IMR-90 (cell line): Measurements from ENCODE around the gene BLVRA. TPM values are rescaled to one million over a fixed set of nuclear protein-coding genes. Genes with fewer than 3 reads are reported as not detected.
A peak's percentile ranks its signal among the peaks of the same experiment; 100 is the strongest.

ENCODE experiments used
- ATAC-seq: fragments of 200-7000 bp; cut with Tn5 transposase; 2 replicates; pipeline ENCODE4 v1.9.1; 2020; ENCODE audit warnings: low read depth, mild to moderate bottlenecking, moderate library complexity
- BruUV-seq: library from RNA; stranded (reverse); fragments of 400-500 nt; replicated peaks from 2 replicates; lab custom pipeline; 2021; lab: Mats Ljungman, UMichigan
- CTCF ChIA-PET: fragments of 300-600 bp; formaldehyde crosslinking; extraction: SDS; loops from one replicate; lab custom pipeline; 2021; ENCODE audit warnings: antibody characterized with exemption; lab: Yijun Ruan, JAX
- POLR2A ChIA-PET: fragments of 300-600 bp; sonication (Branson Sonifier 250); formaldehyde crosslinking; loops from one replicate; lab custom pipeline; 2022; ENCODE audit warnings: antibody characterized with exemption; ENCODE audit not compliant: unreplicated experiment; lab: Charles Lee
- DNase-seq: peaks from one replicate; pipeline ENCODE4 v3.0.0; 2013
- H2AFZ ChIP-seq: replicated peaks from 2 replicates; pipeline ENCODE3; 2013; ENCODE audit warnings: low read length, mild to moderate bottlenecking; ENCODE audit not compliant: poor library complexity
- H2AK5ac ChIP-seq: 2 replicates; pipeline ENCODE4 v1.6.1; 2013; ENCODE audit warnings: low read depth, low read length, inconsistent platforms
- H2AK9ac ChIP-seq: replicated peaks from 2 replicates; pipeline ENCODE3; 2013; ENCODE audit warnings: mild to moderate bottlenecking, low read depth, low read length, moderate library complexity; ENCODE audit not compliant: poor library complexity
- H2BK120ac ChIP-seq: 2 replicates; pipeline ENCODE4 v1.6.1; 2013; ENCODE audit warnings: low read depth, low read length, inconsistent platforms
- H2BK15ac ChIP-seq: 3 replicates; pipeline ENCODE4 v1.6.1; 2013; ENCODE audit warnings: low read depth, low read length, inconsistent platforms
- H2BK20ac ChIP-seq: 2 replicates; pipeline ENCODE4 v1.6.1; 2013; ENCODE audit warnings: low read depth, mild to moderate bottlenecking, inconsistent platforms, low read length, moderate library complexity
- H2BK5ac ChIP-seq: 2 replicates; pipeline ENCODE4 v1.6.1; 2013; ENCODE audit warnings: mild to moderate bottlenecking, low read depth, low read length, inconsistent platforms; ENCODE audit not compliant: poor library complexity, severe bottlenecking
- H3K14ac ChIP-seq: replicated peaks from 2 replicates; pipeline ENCODE4 v1.6.1; 2013; ENCODE audit warnings: low read depth, low read length, inconsistent platforms
- H3K18ac ChIP-seq: 2 replicates; pipeline ENCODE4 v1.6.1; 2013; ENCODE audit warnings: low read depth, low read length, control low read depth
- H3K23ac ChIP-seq: 2 replicates; pipeline ENCODE4 v1.6.1; 2013; ENCODE audit warnings: low read depth, low read length, inconsistent platforms
- H3K27ac ChIP-seq: 2 replicates; pipeline ENCODE4 v1.5.1; 2013; ENCODE audit warnings: mild to moderate bottlenecking, control low read depth, low read length; ENCODE audit not compliant: insufficient read depth
- H3K27me3 ChIP-seq: 2 replicates; pipeline ENCODE4 v1.6.1; 2013; ENCODE audit warnings: low read length; ENCODE audit not compliant: control insufficient read depth, insufficient read depth
- H3K36me3 ChIP-seq: 2 replicates; pipeline ENCODE4 v1.6.1; 2013; ENCODE audit warnings: low read length, mixed read lengths; ENCODE audit not compliant: control insufficient read depth, insufficient read depth
- H3K4ac ChIP-seq: 2 replicates; pipeline ENCODE4 v1.6.1; 2013; ENCODE audit warnings: low read depth, low read length, inconsistent platforms
- H3K4me1 ChIP-seq: 2 replicates; pipeline ENCODE4 v1.6.1; 2013; ENCODE audit warnings: low read length, mixed read lengths; ENCODE audit not compliant: control insufficient read depth, insufficient read depth
- H3K4me2 ChIP-seq: 2 replicates; pipeline ENCODE4 v1.6.1; 2013; ENCODE audit warnings: low read depth, mild to moderate bottlenecking, control low read depth, low read length, moderate library complexity
- H3K4me3 ChIP-seq: 2 replicates; pipeline ENCODE4 v1.5.1; 2013; ENCODE audit warnings: low read depth, mild to moderate bottlenecking, control low read depth, low read length, moderate library complexity; ENCODE audit not compliant: insufficient read depth
- H3K56ac ChIP-seq: 2 replicates; pipeline ENCODE4 v1.6.1; 2013; ENCODE audit warnings: low read length, inconsistent platforms; ENCODE audit not compliant: insufficient read depth; ENCODE audit errors: extremely low read depth
- H3K79me1 ChIP-seq, 2 experiments: 2 replicates each; pipeline ENCODE4 v1.6.1; 2013; ENCODE audit warnings: low read length in 2 of 2, inconsistent platforms in 1 of 2, low read depth in 1 of 2
- H3K9ac ChIP-seq: 2 replicates; pipeline ENCODE4 v1.6.1; 2013; ENCODE audit warnings: low read depth, low read length, control low read depth
- H3K9me1 ChIP-seq: 2 replicates; pipeline ENCODE4 v1.6.1; 2013; ENCODE audit warnings: low read length, inconsistent platforms; ENCODE audit not compliant: insufficient read depth
- H3K9me3 ChIP-seq: 2 replicates; pipeline ENCODE4 v1.6.1; 2013; ENCODE audit warnings: low read length; ENCODE audit not compliant: control insufficient read depth, insufficient read depth
- H4K20me1 ChIP-seq: 2 replicates; pipeline ENCODE4 v1.6.1; 2013; ENCODE audit warnings: low read length, inconsistent platforms; ENCODE audit not compliant: insufficient read depth
- H4K5ac ChIP-seq: 2 replicates; pipeline ENCODE4 v1.6.1; 2013; ENCODE audit warnings: mild to moderate bottlenecking, low read depth, low read length, control low read depth
- H4K8ac ChIP-seq, 2 experiments: 2 replicates each; pipeline ENCODE4 v1.6.1; 2013; ENCODE audit warnings: low read depth in 2 of 2, low read length in 2 of 2, control low read depth in 1 of 2, inconsistent platforms in 1 of 2
- H4K91ac ChIP-seq: 2 replicates; pipeline ENCODE4 v1.6.1; 2013; ENCODE audit warnings: low read depth, low read length, inconsistent platforms; ENCODE audit not compliant: insufficient read depth
- BHLHE40 ChIP-seq: fragments of 150-350 bp; IDR thresholded peaks from 2 replicates; pipeline ENCODE4 v1.6.1; 2016; ENCODE audit warnings: mild to moderate bottlenecking, low read depth, low read length
- CHD1 ChIP-seq: IDR thresholded peaks from 2 replicates; pipeline ENCODE4 v1.6.1; 2012; ENCODE audit warnings: low read depth, low read length, improper control_type of control experiment
- MAZ ChIP-seq: IDR thresholded peaks from 2 replicates; pipeline ENCODE4 v1.6.1; 2012; ENCODE audit warnings: low read depth, mild to moderate bottlenecking, low read length, improper control_type of control experiment, moderate library complexity, borderline replicate concordance
- NFE2L2 ChIP-seq: fragments of 150-350 bp; IDR thresholded peaks from 2 replicates; pipeline ENCODE4 v1.6.1; 2016; ENCODE audit warnings: low read depth, mild to moderate bottlenecking, low read length
- POLR2A ChIP-seq: IDR thresholded peaks from 2 replicates; pipeline ENCODE4 v1.6.1; 2012; ENCODE audit warnings: mild to moderate bottlenecking, low read depth, low read length
- RAD21 ChIP-seq: IDR thresholded peaks from 2 replicates; pipeline ENCODE4 v1.6.1; 2012; ENCODE audit warnings: low read length, improper control_type of control experiment
- RCOR1 ChIP-seq: IDR thresholded peaks from 2 replicates; pipeline ENCODE4 v1.6.1; 2012; ENCODE audit warnings: mild to moderate bottlenecking, low read length, improper control_type of control experiment; ENCODE audit not compliant: insufficient replicate concordance
- RFX5 ChIP-seq: IDR thresholded peaks from 2 replicates; pipeline ENCODE4 v1.8.0; 2012; ENCODE audit warnings: low read depth, mild to moderate bottlenecking, low read length, moderate library complexity
- SMC3 ChIP-seq: fragments of 150-350 bp; IDR thresholded peaks from 2 replicates; pipeline ENCODE4 v1.6.1; 2016; ENCODE audit warnings: low read depth, mild to moderate bottlenecking, antibody characterized with exemption, low read length, moderate library complexity
- WGBS, 2 experiments: methylation state at CpG; one replicate each; pipeline versions ENCODE4 v1.1.5 to v1.1.7; 2013; ENCODE audit warnings: missing lambda C conversion rate in 2 of 2; ENCODE audit not compliant: insufficient read length in 1 of 2; ENCODE audit errors: extremely low coverage in 2 of 2; 5-methylcytosine and 5-hydroxymethylcytosine counted together
- dilution Hi-C: fragments of 300-500 bp; cut with HindIII; formaldehyde crosslinking; loops from one replicate; pipeline ENCODE4 v1.14.3; 2018; ENCODE audit warnings: low sequenced_read_pairs; ENCODE audit not compliant: unreplicated experiment
- in situ Hi-C: fragments of 300-500 bp; cut with MboI; formaldehyde crosslinking; loops from 3 replicates; pipeline ENCODE4 v1.14.3; 2019; ENCODE audit warnings: low sequenced_read_pairs, inconsistent platforms, mixed read lengths
- intact Hi-C: fragments of 100-400 bp; cut with micrococcal nuclease; formaldehyde crosslinking; loops from 2 replicates; pipeline ENCODE4 v1.10.0; 2022
- polyA plus RNA-seq, 3 experiments: library from polyadenylated mRNA; depleted of rRNA; stranded (reverse); fragments of >200 nt; gene quantifications; 2 replicates each; pipeline ENCODE4 v1.2.3, GENCODE V29; 2012; ENCODE audit warnings: low replicate concordance in 1 of 3
- total RNA-seq: library from RNA; depleted of rRNA; stranded (reverse); fragments of >200 nt; gene quantifications from 2 replicates; pipeline ENCODE4 v1.2.3, GENCODE V29; 2012
- TF ChIP-seq, protein P1 (sequence below): conservative IDR thresholded peaks from 2 replicates; pipeline ENCODE4 v1.5.1; 2012; ENCODE audit warnings: mild to moderate bottlenecking, low read depth, low read length, improper control_type of control experiment

BLVRA gene
- total and polyA plus RNA-seq, 2 of the 4 experiments (the other 2 are of a cell fraction), result 32.3 to 47.1 TPM

DNA sequence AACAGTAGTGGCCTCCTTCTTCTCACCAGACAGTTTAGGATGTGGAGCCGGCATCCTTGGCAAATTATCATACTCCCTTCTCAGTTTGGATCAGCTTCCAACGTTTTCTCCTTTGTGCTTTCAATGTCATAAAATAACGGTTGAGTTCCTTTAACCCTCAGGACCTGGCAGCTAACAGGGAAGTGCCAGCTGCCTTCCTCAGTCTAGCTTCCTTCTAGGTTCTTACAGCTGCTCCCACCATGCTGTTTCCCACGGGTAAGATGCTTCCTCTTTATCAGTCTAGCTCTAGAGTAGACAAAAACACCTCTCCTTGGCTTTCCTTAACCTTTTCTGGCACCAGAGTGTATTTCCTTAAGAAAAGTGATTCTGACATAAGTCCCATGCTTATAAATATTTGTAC is 33.2 kb downstream of the BLVRA start:
- H2AK5ac ChIP-seq, result no peak overlapping the region
- H4K5ac ChIP-seq, result no peak overlapping the region
- no peak overlapping the region for H3K9ac ChIP-seq
- H4K8ac ChIP-seq, result no peak overlapping the region
- no peak overlapping the region for H3K23ac ChIP-seq
- no peak overlapping the region for H3K4ac ChIP-seq
- ChIA-PET POLR2A (no interaction called here), CTCF (interaction anchor here (0.9 kb wide), 1 partner anchor 303 kb away, joined by 4 read pairs; no protein-coding TSS in a partner anchor)
- H2BK120ac ChIP-seq, result no peak overlapping the region
- no peak overlapping the region for H3K27ac ChIP-seq
- peaks cover 7% of the 10 kb centered on the region; the same call in 1 of the 2 replicates for H3K9me1 ChIP-seq
- H3K9me3 ChIP-seq, result no peaks in the 10 kb centered on the region
- H3K4me3 ChIP-seq, result no peak overlapping the region
- H2AFZ ChIP-seq, result no peak overlapping the region
- intact Hi-C loops, result no loop called here
- no peak overlapping the region for H3K56ac ChIP-seq
- BruUV-seq, result no TSS peak
- no peak overlapping the region for H2BK15ac ChIP-seq
- no peak overlapping the region for H3K14ac ChIP-seq
- H2BK20ac ChIP-seq, result no peak overlapping the region
- TF ChIP-seq SMC3 (no peak), CHD1 (no peak), RCOR1 (no peak), NFE2L2 (no peak), RFX5 (no peak), RAD21 (no peak), POLR2A (no peak), MAZ (no peak), BHLHE40 (no peak)
- TF ChIP-seq, protein P1, sequence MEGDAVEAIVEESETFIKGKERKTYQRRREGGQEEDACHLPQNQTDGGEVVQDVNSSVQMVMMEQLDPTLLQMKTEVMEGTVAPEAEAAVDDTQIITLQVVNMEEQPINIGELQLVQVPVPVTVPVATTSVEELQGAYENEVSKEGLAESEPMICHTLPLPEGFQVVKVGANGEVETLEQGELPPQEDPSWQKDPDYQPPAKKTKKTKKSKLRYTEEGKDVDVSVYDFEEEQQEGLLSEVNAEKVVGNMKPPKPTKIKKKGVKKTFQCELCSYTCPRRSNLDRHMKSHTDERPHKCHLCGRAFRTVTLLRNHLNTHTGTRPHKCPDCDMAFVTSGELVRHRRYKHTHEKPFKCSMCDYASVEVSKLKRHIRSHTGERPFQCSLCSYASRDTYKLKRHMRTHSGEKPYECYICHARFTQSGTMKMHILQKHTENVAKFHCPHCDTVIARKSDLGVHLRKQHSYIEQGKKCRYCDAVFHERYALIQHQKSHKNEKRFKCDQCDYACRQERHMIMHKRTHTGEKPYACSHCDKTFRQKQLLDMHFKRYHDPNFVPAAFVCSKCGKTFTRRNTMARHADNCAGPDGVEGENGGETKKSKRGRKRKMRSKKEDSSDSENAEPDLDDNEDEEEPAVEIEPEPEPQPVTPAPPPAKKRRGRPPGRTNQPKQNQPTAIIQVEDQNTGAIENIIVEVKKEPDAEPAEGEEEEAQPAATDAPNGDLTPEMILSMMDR, result no peak
- no peak overlapping the region for H2BK5ac ChIP-seq
- dilution Hi-C loops, result no loop called here
- no peak overlapping the region for H4K91ac ChIP-seq
- H3K79me1 ChIP-seq, result no peaks in the 10 kb centered on the region
- in situ Hi-C loops, result no loop called here
- no peak overlapping the region for H2AK9ac ChIP-seq
- H3K36me3 ChIP-seq, result peaks cover 17% of the 10 kb centered on the region
- DNase-seq, result peak; percentile 11
- no peak overlapping the region for H3K4me2 ChIP-seq
- no peaks in the 10 kb centered on the region for H3K27me3 ChIP-seq
- H4K20me1 ChIP-seq, result no peaks in the 10 kb centered on the region
- 21% methylated on average over 3 of the region's 4 CpGs; no CpG with 5 or more reads in 1 of the 2 experiments for WGBS, 2 experiments
- peaks cover 2% of the 10 kb centered on the region; the same call in 1 of the 2 replicates for H3K4me1 ChIP-seq
- ATAC-seq, result no peak
- no peak overlapping the region for H3K18ac ChIP-seq
